Jurkat, Clone E6-1 (cell line): ENCODE data around the gene CRIP1.

Experiments used
- DNase-seq: peaks from one replicate; pipeline ENCODE4 v3.0.0-alpha.2; 2011; ENCODE audit warnings: low read depth, low spot score
- H3K4me3 ChIP-seq: 2 replicates; pipeline ENCODE4 v1.5.1; 2011; ENCODE audit warnings: mild to moderate bottlenecking, low read length, control low read depth, moderate library complexity

CRIP1 gene

GRCh38 chr14:105478398-105479251, 8.1 kb upstream of the CRIP1 start:
- no peak overlapping the region for H3K4me3 ChIP-seq
- DNase-seq = no peak

GRCh38 chr14:105479431-105480158, 7.1 kb upstream of the CRIP1 start:
- no peak for DNase-seq
- H3K4me3 ChIP-seq = no peak overlapping the region

- DNase-seq = no peak
- no peak overlapping the region for H3K4me3 ChIP-seq
These were observed 6.4 kb upstream of the CRIP1 start for GRCh38 chr14:105480199-105480746.

GRCh38 chr14:105480807-105481801, 5.6 kb upstream of the CRIP1 start:
- peak overlapping the region; percentile 53 for H3K4me3 ChIP-seq
- peak; percentile 62 for DNase-seq

GRCh38 chr14:105481886-105482457, 4.7 kb upstream of the CRIP1 start:
- peak overlapping the region; percentile 53 for H3K4me3 ChIP-seq
- peak; percentile 95 for DNase-seq

- H3K4me3 ChIP-seq = no peak overlapping the region
- no peak for DNase-seq
These were observed 4.1 kb upstream of the CRIP1 start for GRCh38 chr14:105482486-105483110.

- no peak overlapping the region for H3K4me3 ChIP-seq
- no peak for DNase-seq
These were observed 3.2 kb upstream of the CRIP1 start for GRCh38 chr14:105483300-105484068.

- H3K4me3 ChIP-seq = no peak overlapping the region
- no peak for DNase-seq
These were observed 2.4 kb upstream of the CRIP1 start for GRCh38 chr14:105484069-105484996.

- no peak overlapping the region for H3K4me3 ChIP-seq
- no peak for DNase-seq
These were observed 1.7 kb upstream of the CRIP1 start for GRCh38 chr14:105484997-105485393.

GRCh38 chr14:105485739-105486162, 935 bp upstream of the CRIP1 start:
- H3K4me3 ChIP-seq = no peak overlapping the region
- no peak for DNase-seq

- H3K4me3 ChIP-seq = peak overlapping the region; percentile 67
- DNase-seq = no peak
These were observed 325 bp downstream of the CRIP1 start for GRCh38 chr14:105486974-105487448.

GRCh38 chr14:105487449-105487985, 831 bp downstream of the CRIP1 start:
- peak overlapping the region; percentile 67 for H3K4me3 ChIP-seq
- DNase-seq = no peak

- H3K4me3 ChIP-seq = peak overlapping the region; percentile 67
- no peak for DNase-seq
These were observed 1.5 kb downstream of the CRIP1 start for GRCh38 chr14:105487986-105488777.

GRCh38 chr14:105488781-105489541, 2.3 kb downstream of the CRIP1 start:
- no peak for DNase-seq
- H3K4me3 ChIP-seq = peak overlapping the region; percentile 67
